Temporal lobe (tissue), 2 donors: ENCODE measurements around the gene TFDP3. TPM values are rescaled to one million over a fixed set of nuclear protein-coding genes. Genes with fewer than 3 reads are reported as not detected.

Source experiments
- small RNA-seq: library from RNA; depleted of rRNA; stranded (forward); fragments of <200 nt; gene quantifications from one replicate; pipeline ENCODE3, GENCODE V24; 2014; ENCODE audit warnings: low replicate concordance
- total RNA-seq: library from RNA; depleted of rRNA; stranded (reverse); fragments of >200 nt; gene quantifications from one replicate; pipeline ENCODE4 v1.2.3, GENCODE V29; 2014

TFDP3 gene
- total RNA-seq, 1 donor from 2014 or later: not detected

Small RNA genes within 50 kb of the gene (small RNA-seq; reads per million reads assigned to genes)
- gene RNU1-115P: not detected

Other genes with a start within 250 kb of the TFDP3 start
- not detected for gene USP26, start 121.2 kb downstream of the TFDP3 start, total RNA-seq
- 4.7 TPM for gene GPC4, start 197.1 kb upstream of the TFDP3 start, total RNA-seq